A172 (cell line): ENCODE results near the gene ZNG1A. TPM values are rescaled to one million over a fixed set of nuclear protein-coding genes. Genes with fewer than 3 reads are reported as not detected.
"Not testable (repeated sequence)": the region's sequence is repeated elsewhere in the genome, so short reads cannot be mapped to it uniquely, and the experiment has no call there.

Source experiments
- DNase-seq: peaks from one replicate; pipeline ENCODE4 v3.0.0-alpha.2; 2015; ENCODE audit warnings: low spot score
- total RNA-seq: library from RNA; depleted of rRNA; stranded (reverse); fragments of >200 nt; shearing (Covaris generic); gene quantifications from 2 replicates; pipeline ENCODE4 v1.2.3, GENCODE V29; 2014; rRNA removed

Gene ZNG1A
- total RNA-seq, 1 experiment from 2014 or later, result 59.8 TPM

DNA sequence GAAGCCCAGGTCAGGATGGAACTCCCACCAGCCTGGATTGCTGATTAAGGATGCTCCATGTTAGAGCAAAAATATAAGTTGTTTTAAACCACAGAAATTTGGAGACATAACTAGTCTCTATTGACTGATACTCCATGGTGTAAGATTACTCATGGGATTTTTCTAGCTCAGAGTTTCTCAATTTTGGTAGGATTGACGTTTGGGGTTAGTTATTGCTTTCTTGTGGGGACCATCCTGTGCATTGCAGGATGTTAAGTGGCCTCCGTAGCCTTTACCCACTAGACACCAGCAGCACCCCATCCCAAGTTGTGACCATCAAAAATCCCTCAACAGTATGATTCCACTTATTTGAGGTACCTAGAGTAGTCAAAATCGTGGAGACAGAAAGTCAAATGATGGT lies 80.1 kb downstream of the ZNG1A start:
- not testable (repeated sequence) for DNase-seq

DNA sequence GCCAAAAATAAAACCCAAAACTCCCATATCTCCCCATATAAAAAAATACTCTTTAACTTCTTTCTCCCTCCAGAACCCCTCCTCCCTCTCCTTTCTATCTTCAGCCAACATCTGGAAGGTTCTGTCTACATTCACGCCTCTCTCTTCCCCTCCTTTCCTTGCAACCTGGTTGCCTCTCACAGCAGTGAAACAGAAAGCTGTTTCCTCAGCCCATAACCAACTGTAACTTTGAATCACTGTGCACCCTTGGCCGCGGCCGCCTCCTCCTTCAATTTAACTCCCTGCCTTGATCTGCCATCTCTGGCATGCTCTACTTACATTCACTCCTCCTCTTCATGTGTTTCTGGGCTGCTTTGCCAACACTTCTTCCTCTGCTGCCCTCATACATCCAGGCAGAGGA lies 83.9 kb downstream of the ZNG1A start:
- not testable (repeated sequence) for DNase-seq

DNA sequence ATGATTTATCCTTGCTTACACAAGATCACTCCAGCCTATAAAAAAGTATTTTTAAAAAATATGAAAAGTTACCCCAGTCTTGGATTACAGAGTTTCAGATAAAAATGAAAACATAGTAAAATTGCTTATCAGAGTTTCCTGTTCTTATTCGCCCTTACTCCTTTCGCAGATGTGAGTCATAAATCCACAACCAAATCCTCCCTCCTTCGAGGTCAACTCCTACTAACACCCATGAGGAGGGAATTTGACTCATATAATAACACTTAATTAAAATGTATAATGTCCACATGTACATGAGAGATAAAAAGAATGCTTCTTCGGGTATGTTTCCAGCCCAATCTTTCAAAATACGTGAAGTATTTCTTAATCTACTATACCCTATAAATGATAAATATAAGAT lies 84.5 kb downstream of the ZNG1A start:
- not testable (repeated sequence) for DNase-seq

DNA sequence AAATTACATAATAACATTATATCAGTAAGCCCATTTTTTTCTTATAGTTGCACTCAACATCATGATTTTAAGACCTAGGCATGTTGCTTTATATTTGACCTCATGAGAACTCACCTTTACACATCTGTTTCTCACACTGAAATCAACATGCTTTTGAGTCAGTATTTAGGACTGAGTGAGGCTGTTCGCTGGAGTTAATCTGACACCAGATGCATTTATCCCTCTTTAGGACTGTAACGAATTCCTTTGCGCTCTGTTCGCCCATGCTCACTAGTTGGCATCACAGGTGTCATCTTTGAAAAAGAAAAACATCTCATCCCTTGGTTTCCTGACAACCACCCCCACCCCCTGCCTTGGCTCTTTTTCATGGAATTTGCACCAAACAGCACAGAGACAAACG lies 84.9 kb downstream of the ZNG1A start:
- not testable (repeated sequence) for DNase-seq

DNA sequence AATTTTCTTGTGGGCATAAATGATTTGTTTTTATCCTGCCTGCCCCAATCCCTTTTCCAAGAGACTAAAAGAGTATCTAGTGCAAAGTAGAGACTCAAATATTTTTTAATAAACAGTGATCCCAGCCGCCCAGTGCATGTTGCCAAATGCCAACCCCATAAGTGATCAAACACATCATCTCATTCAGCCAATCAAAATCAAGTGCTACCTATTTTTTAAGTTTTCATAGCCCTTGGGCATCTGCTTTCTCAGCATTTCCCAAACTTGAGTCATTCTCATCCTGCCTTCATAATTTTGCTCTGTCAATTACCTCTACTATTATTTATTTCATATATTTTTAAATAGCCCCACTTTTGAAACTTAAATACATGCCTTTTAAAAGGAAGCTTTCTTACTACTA lies 88.0 kb downstream of the ZNG1A start:
- not testable (repeated sequence) for DNase-seq

DNA sequence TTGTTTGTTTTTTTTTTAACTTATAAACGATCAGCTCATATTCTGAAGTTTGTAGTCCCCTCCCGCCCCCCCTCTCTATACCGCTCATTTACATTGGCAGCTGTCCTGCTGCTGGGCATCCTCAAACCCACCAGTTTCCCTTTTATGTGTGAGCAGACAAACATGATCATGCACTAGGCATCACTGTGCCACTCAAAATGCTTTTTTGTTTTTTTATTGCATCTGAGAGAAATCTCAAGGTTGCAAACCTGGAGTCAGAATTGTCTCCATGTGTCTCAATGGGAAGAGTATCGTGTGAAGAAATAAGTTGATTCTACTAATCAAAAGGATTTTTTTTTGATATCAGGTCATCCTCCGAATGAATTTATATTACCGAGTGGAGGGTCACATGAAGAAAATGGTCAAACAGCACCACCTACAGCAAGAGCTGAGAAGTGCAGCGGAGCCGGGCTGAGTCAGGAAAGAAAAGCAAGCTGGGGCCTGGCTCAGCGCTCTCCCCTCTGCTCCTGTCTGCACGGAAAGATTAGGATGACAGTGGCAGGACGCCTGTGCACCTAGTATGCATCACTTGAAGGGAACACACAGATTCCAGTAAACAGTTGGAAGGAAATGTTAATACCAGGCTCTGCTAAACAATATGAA lies 90.3 kb downstream of the ZNG1A start:
- not testable (repeated sequence) for DNase-seq

DNA sequence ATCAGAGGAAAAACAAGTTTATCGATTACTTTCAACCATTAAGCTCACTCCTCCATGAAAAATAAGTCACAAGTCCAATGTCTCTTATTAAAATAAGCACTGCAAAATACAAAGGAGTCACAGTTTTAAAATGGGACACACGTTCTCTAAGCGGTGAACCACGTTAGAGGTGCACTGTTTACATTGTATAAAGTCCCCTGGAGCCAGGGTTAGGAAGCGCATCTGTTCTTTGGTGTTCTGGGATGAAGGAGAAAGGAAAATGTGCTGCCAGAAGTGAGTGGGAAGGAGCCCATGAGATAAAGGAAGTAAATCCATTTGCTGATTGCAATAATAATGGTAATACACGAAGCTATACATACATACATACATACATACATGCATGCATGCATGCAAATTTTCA lies 91.0 kb downstream of the ZNG1A start:
- not testable (repeated sequence) for DNase-seq

DNA sequence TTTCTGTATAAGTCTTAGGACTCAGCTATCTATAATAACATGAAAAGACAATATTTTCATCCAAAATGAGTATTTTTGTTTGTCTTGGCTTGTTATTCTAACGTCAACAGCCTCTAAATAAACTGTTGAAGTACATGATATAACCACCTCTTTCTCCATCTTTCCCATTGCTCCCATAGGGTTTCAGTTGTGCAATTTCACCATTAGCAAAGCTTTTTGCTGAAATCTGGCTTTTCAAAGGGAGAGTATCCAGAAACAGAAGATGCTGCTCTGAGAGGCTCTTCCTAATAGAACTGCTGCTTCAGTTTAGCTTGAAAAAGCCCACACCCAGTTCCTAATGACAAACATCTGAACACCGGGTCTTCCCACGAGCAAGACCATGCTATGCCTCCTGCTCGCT lies 91.8 kb downstream of the ZNG1A start:
- DNase-seq, result not testable (repeated sequence)

DNA sequence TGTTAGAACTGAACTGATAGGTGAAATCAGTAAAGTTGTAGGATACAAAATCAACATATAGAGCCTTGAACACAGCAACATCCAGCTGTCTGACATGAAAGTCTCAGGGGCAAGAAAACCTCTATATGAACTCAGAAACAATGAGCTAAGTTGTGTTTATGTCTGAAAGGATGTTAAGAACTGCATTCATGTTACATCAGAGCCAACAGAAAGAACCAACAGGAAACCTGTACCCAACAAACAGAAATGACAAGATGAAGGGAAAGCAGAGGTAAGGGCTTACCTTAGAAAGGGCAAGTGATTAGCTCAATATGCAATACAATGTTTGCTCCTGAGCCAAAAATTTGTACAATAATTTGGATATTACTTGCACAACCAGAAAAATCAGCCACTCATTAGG lies 92.2 kb downstream of the ZNG1A start:
- not testable (repeated sequence) for DNase-seq

DNA sequence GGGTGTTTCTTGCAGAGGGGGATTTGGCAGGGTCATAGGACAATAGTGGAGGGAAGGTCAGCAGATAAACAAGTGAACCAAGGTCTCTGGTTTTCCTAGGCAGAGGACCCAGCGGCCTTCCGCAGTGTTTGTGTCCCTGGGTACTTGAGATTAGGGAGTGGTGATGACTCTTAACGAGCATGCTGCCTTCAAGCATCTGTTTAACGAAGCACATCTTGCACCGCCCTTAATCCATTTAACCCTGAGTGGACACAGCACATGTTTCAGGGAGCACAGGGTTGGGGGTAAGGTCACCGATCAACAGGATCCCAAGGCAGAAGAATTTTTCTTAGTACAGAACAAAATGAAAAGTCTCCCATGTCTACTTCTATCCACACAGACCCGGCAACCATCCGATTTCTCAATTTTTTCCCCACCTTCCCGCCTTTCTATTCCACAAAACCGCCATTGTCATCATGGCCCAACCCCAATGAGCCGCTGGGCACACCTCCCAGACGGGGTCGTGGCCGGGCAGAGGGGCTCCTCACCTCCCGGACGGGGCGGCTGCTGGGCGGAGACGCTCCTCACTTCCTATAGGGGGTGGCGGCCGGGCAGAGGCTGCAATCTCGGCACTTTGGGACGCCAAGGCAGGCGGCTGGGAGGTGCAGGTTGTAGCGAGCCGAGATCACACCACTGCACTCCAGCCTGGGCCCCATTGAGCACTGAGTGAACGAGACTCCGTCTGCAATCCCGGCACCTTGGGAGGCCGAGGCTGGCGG lies 95.7 kb downstream of the ZNG1A start:
- DNase-seq, result not testable (repeated sequence)

DNA sequence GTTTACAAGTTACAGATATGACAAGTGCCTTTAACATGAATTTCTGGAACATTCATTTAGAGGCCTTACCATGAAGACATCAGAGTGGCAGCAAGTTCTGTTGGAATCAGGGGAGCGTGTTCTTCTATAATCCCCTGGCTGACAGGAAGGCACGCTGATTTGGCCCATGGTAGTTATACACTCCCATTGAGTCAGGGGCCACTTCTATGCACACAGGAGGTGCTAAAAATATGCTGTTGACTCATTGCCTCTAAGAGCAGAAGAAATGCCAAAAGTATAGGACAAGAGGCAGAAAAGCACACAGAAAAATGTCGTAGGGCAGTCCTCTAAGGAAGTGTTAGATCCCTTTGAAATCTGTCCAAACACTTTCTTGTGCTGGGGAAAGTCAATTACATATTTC lies 100.5 kb downstream of the ZNG1A start:
- DNase-seq, result not testable (repeated sequence)

DNA sequence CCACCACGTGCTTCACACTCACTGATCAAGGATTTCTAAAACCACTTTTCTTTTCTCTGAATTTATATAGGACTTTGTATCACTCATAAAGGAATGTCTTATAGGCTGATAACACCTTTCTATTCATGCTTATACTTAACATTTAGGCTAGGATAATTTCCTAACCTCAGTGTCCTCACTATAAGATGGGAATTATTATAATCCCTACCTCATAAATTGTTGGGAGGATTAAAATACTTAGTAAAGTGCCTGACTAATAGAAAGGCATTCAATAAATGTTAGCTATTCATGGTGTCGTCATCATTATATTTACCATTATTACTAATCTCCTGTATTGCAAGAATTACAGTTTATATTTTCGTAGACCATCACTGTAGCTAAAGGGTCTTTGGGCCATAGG lies 102.5 kb downstream of the ZNG1A start:
- DNase-seq, result not testable (repeated sequence)

DNA sequence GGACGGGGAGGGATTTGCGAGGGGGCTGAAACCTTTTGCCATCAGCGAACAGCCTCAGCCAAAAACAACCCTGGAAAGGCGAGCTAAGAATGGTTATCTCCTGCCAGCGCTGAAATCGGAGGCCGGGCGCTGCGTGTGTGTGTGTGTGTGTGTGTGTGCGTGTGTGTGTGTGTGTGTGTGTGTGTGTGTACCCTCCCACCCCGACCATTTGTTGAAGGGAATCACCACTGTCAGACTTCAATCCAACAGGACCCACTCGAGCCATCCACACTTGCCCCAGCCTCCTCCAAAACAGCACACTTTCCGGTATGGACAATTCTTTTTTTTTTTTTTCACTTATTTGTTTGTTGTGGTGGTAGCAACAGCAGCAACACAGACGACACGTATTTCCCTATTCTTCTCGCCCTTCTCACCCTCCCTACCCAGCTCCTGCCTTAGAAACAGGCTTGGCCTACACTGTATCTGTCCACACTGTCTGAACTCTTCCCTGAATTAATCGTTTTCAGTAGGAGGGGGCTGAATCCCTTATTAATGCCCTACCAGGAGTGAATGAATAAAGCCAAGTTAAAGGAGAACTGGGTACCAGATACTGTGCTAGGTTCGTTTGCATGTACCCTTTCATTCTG lies 104.8 kb downstream of the ZNG1A start:
- DNase-seq, result not testable (repeated sequence)

DNA sequence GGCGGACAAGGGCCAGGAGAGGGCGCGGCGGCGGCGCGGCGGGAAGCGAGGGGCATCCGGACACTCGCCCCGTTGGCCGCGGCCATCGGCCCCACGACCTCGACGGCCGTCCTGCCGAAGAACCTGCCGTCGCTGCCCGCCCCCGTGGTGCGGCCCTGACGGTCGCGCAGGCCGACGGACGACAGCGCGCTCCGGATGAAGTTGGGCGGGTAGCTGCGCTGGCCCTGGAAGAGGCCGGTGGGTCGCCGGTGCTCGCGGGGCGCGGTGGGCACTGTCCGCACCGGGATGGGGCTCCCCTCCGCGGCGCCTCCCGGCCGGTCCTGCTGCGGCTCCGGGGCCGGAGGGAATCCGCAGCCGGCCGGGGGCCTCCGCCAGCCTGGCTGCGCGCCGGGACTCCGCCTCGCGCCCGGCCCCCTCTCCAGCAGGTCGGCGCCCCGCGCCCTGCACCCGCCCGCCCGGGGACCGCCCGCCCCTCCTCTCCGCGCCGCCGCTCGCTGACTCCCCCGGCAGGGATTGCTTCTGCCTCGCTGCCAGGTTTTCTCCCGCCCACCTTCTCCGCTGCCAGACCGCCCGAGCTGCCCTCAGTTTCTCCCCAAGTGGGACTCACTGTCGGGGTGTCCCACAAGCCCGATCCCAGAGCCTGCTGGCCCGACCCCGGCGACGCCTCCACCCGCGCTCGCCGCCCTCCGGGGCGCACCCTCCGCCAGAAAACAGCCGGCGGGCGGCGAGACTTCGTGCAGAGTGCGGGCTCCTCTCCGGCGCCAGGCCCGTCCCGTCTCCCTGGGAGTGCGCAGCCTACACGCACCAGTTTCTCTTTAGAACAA lies 105.6 kb downstream of the ZNG1A start:
- not testable (repeated sequence) for DNase-seq

Other genes starting within 250 kb of the ZNG1A start
- gene WASHC1, start 149.6 kb downstream of the ZNG1A start, total RNA-seq, result 4.4 and 6.1 TPM in 2 replicates
- 0.47 and 0.65 TPM in 2 replicates for gene FOXD4, start 60.6 kb downstream of the ZNG1A start, total RNA-seq
- not detected in 2 replicates for gene DOCK8, start 35.8 kb upstream of the ZNG1A start, total RNA-seq